GM13976 (cell line): ENCODE data around the gene FBXO40.

Experiments used
- DNase-seq: peaks from one replicate; pipeline ENCODE4 v3.0.0; 2012; ENCODE audit warnings: low spot score
- CTCF ChIP-seq: IDR thresholded peaks from 2 replicates; pipeline ENCODE4 v1.5.1; 2012; ENCODE audit warnings: borderline replicate concordance, mild to moderate bottlenecking; ENCODE audit not compliant: insufficient read depth; ENCODE audit errors: extremely low read depth, missing control alignments, control extremely low read depth
- in situ Hi-C: fragments of 300-500 bp; cut with MboI; formaldehyde crosslinking; loops from one replicate; pipeline ENCODE4 v1.12.0; 2022; ENCODE audit warnings: low sequenced_read_pairs, mixed read lengths, inconsistent platforms; ENCODE audit not compliant: unreplicated experiment

The FBXO40 gene

GRCh38 chr3:121665488-121665887 lies 72.3 kb downstream of the FBXO40 start:
- TF ChIP-seq CTCF, result no peak
- DNase-seq, result no peak
- in situ Hi-C loops, result no loop called here

GRCh38 chr3:121667333-121667732 lies 74.2 kb downstream of the FBXO40 start:
- in situ Hi-C loops, result no loop called here
- TF ChIP-seq CTCF, result no peak

GRCh38 chr3:121670676-121671075 lies 77.5 kb downstream of the FBXO40 start:
- no peak for TF ChIP-seq CTCF
- in situ Hi-C loops, result no loop called here
- DNase-seq, result no peak

More at GRCh38 chr3:121667333-121667732, 74.2 kb downstream of the FBXO40 start:
- DNase-seq, result no peak

GRCh38 chr3:121677141-121677540 lies 84.0 kb downstream of the FBXO40 start:
- in situ Hi-C loops, result no loop called here
- no peak for DNase-seq
- no peak for TF ChIP-seq CTCF
